ENCODE data around the gene ADARB2.

DNA sequence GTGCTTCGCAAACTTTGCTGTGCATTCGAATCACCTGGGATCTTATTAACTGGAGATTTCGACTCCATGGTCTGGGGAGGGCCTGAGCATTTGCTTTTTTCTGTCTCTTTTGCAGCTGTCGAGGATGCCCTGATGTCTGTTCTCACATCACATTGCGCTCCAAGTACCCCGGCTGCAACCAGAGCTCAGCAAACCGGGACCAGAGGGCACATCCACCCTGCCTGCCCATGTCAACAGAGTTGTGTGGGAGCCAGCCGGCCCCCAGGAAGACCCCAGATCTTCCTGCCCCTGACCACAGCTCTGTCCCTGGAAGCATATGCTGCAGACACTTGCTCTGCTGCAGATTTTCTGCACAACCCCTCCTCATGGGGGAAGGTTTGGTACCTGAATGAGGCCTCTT lies 180.8 kb downstream of the ADARB2 start:
- no peak for TF ChIP-seq CTCF (IDR thresholded peaks at IDR 0.05)
- no peak for TF ChIP-seq POLR2A (IDR thresholded peaks at IDR 0.05)
